ENCODE data around the gene OGA.

DNA sequence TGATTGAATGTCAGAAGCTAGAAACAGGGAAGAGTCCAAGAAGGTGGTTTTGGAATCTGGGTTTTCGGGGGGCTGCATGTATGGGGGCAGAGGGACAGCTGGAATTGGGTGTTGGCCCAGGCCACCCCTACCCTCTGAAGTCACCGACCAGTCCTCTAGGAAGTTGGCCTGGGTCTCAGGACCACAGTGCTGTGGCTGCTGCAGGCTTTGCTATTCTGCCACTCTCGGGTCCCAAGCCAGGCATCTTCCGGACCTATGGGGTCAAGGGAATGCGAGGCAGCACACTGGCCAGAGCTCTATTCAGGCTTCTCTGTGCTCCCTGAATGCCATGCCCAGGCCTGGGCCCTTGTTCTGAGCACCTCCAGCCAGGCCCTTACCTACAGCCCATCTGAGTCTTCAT is 55.5 kb downstream of the OGA start:
- TF ChIP-seq, protein P1, sequence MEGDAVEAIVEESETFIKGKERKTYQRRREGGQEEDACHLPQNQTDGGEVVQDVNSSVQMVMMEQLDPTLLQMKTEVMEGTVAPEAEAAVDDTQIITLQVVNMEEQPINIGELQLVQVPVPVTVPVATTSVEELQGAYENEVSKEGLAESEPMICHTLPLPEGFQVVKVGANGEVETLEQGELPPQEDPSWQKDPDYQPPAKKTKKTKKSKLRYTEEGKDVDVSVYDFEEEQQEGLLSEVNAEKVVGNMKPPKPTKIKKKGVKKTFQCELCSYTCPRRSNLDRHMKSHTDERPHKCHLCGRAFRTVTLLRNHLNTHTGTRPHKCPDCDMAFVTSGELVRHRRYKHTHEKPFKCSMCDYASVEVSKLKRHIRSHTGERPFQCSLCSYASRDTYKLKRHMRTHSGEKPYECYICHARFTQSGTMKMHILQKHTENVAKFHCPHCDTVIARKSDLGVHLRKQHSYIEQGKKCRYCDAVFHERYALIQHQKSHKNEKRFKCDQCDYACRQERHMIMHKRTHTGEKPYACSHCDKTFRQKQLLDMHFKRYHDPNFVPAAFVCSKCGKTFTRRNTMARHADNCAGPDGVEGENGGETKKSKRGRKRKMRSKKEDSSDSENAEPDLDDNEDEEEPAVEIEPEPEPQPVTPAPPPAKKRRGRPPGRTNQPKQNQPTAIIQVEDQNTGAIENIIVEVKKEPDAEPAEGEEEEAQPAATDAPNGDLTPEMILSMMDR (IDR thresholded peaks at IDR 0.05; ENCODE audit: low read depth, low read length, poor library complexity, severe bottlenecking), result no peak
- TF ChIP-seq EZH2phosphoT487 (IDR thresholded peaks at IDR 0.05; ENCODE audit: borderline replicate concordance, low read length), result no peak

All from DOHH2 (cell line).